Activated T-cell treated with anti-CD3 and anti-CD28 coated beads for 1 hour (primary cell): Measurements from ENCODE around the gene USP47.

Source experiments
- DNase-seq: peaks from one replicate; pipeline ENCODE4 v3.0.0-alpha.2; 2020; ENCODE audit warnings: low read depth

The USP47 gene

DNA sequence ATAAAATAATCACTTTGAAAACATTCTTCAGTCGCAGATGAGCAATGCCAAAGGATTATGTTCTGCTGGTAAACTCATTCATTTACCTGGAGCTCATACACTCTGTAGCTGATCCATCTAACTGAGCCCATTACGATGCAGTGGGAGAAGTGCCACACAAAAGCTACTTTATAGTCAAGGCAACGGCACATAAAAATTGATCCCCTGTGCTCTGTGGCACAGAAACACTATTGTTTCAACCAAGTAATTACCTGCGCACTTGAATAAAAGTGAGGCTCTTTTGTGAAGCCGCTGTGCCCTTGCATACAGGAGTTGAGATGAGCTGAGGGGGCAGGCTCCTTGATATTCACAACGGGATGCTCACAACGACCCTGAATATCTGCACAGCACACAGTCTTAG, 159.4 kb downstream of the USP47 start:
- DNase-seq = no peak

DNA sequence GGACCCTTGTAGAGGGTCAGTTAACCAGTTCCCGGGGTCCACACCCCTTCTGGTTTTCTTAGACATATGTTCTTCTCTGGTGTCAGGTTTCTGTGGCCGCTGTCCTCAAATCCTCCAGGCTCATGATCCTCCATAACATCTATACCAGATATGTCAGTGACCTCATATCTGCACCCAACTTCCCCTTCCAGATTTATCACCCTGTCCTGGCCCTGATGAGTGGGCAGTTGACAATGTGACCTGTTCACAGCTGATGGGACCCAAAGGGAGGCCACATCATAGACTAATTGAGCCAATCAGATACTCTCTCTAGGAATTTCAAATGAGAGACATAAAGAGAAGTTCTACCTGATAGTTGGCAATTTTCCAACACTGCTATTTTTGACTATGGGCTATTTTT, 161.6 kb downstream of the USP47 start:
- no peak for DNase-seq

DNA sequence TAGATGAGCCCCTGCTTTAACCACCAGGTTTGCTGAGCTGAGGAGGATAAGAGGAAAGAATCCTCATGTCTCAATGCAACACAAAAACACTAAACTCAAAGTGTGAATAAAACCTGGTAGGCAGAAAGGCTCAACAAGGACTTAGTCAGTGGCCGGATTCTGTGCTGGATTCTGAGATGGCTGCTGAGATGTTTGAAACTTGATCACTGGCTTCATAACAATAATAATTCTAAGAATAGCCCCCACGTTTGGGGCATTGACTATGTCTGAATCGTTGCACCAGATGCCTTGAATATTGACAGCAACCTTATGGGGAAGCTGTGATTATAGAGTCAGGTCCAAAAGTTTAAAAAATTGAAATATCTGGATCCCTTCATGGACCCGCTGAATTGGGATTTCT, 162.0 kb downstream of the USP47 start:
- DNase-seq = no peak

DNA sequence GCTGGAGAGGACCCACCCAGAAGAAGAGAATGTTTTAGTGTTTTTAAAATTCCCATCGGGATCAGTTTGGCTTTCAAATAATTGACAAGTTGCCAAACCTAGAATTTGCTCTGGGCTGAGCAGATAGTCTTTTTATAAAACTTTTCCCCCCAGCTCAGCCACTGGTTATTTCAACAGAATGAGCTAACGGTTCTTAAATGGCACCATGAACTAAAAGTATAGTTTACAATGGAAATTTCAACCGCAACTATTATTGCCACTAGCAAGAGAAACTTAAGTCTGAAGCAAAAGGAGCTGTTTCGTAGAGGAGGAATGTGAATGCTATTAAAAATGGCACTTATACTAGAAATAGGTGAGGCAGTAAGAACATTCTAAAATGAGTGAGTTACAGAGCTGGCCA, 163.3 kb downstream of the USP47 start:
- no peak for DNase-seq

DNA sequence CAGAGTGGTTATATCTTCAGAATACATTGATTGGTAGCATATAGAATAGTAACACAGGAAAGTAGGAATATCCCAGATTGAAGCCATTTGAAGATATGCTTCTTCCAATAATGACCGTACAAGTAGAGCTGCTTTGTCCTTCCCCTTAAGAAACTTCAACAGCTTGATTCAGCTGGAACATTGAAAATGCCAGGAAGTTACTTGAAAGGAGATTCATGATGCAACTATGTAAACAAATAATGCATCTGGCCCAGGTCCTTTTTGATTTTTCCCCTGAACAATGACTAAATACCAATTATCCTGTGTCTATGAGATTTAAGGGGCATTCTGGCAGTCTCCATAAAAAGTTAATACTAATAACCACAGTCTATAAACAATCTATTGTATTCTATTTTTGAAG, 163.7 kb downstream of the USP47 start:
- DNase-seq = no peak

DNA sequence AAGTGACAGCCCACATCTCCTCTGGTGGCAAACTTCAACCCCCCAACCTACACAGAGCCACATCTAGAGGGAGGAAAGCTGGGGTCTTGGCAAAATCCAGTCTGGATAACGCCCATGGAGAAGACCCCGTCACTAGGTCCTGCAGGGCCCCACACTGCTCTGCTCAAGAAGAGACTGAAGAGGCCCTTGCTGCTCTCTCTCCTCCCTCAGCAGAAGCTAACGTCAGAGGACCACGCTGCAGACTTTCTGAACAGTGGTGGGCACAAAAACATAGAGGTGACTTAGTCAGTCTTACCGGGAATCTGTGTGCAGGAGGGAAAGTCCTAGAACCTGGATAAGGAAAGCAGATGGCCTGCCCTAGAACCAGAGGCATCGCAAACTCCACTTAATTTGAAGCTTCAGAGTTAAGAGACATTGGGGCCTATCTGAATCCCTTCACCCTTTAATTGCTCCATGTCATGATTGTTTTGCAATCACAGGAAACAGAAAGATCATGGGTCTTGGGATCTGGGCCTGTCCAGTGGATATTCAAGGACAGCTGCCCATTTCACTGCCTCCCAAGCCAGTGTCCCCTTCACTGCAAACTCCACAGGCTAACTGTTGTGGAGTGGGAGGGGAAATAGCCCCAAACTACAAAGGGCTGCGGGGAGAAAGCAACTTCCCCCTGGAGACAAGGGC, 164.9 kb downstream of the USP47 start:
- no peak for DNase-seq

DNA sequence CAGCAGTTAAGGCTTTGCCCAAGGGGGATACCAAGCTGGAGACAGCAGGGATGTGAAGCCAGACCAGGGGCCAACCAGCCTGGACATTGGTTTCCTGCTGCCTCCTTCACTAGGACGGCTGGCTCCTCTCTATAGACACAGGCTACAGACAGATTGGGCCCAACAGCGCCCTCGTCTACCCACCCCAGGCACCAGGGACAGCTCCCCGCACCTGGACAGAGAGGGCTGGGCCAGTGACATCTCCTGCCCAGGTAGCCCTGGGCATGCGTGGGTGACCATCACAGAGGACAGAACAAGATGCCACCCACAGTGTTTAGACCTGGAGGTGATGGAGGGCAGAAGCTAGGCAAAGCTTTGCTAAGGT, 165.4 kb downstream of the USP47 start:
- DNase-seq = no peak

DNA sequence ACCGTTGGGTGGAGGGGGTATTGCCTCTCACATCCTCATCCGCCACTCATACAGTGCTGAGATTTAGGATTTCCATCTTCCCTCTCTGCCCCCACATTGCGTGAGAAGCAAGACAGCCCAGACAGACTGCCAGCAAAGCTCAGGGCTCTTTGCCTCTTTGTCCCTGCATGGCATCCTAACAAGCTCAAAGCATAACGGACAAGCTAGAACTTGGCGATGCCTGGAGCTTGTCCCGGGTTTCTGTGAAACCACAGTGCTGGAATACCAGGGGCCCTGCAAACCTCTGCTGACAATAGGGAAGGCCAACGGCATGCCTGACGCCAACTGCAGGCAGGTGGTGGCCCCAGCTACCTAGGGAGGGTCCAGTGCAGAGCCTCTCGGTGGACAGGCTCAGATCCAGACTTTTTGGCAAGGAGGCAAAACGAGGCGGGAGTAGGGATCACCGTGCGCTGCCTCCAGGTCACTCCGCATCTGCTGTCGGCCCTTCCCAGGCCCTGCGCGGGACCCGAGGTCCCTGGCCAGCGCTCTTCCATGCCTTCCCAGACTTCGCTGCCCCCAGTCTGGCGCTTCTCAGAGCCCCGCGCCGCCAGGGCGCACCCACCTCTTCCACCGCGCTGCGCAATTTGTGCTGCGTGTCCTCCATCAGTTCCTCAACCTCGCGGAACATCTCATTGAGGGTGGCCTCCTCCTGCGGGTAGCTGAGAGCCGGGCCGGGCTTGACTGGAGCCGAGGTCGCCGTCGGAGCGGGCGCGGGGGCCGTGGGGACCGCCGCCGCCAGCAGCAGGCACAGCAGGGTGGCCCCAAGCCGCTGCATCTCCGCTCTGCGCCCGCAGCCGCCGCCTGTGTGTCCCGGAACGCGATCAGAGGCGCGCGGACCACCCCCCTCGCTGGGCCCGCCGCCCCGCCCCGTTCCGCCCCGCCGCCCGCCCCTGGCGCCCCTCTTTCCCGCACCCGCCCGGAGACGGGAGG, 166.3 kb downstream of the USP47 start, which contains the start of gene DKK3:
Gene DKK3, minus strand, starts transcription at position 858 of the 969 bp plus-strand sequence. Its CDS starts 44 bp downstream, at position 814.
- no peak for DNase-seq
